Myocyte (in vitro differentiated cells): ENCODE results near the gene MAP1B. TPM values are rescaled to one million over a fixed set of nuclear protein-coding genes. Genes with fewer than 3 reads are reported as not detected.

ENCODE experiments used
- DNase-seq: peaks from one replicate; pipeline ENCODE4 v3.0.0-alpha.2; 2012; ENCODE audit warnings: low read depth
- total RNA-seq: library from RNA; depleted of rRNA; stranded (reverse); fragments of >200 nt; gene quantifications from 2 replicates; pipeline ENCODE4 v1.2.3, GENCODE V29; 2014

Gene MAP1B
- total RNA-seq, 1 donor from 2014 or later: 113 TPM

- no peak for DNase-seq
Observed at GRCh38 chr5:72221541-72221940, 114.3 kb downstream of the MAP1B start.

- DNase-seq: no peak
Observed at GRCh38 chr5:72222521-72222920, 115.2 kb downstream of the MAP1B start.

GRCh38 chr5:72223371-72223770, 116.1 kb downstream of the MAP1B start:
- no peak for DNase-seq

- DNase-seq: peak; percentile 40
Observed at GRCh38 chr5:72224946-72225463, 117.7 kb downstream of the MAP1B start.

GRCh38 chr5:72225741-72226140, 118.5 kb downstream of the MAP1B start:
- DNase-seq: no peak

- DNase-seq: peak; percentile 44
Observed at GRCh38 chr5:72226950-72227349, 119.7 kb downstream of the MAP1B start.

GRCh38 chr5:72228960-72229359, 121.7 kb downstream of the MAP1B start:
- DNase-seq: no peak

- DNase-seq: no peak
Observed at GRCh38 chr5:72231991-72232703, 124.9 kb downstream of the MAP1B start.

GRCh38 chr5:72232838-72233237, 125.6 kb downstream of the MAP1B start:
- DNase-seq: no peak

- DNase-seq: no peak
Observed at GRCh38 chr5:72233835-72234234, 126.6 kb downstream of the MAP1B start.

- peak; percentile 66 for DNase-seq
Observed at GRCh38 chr5:72234265-72234700, 127.0 kb downstream of the MAP1B start.

- DNase-seq: no peak
Observed at GRCh38 chr5:72234868-72235267, 127.6 kb downstream of the MAP1B start.

GRCh38 chr5:72235725-72236124, 128.4 kb downstream of the MAP1B start:
- DNase-seq: no peak

GRCh38 chr5:72237415-72237814, 130.1 kb downstream of the MAP1B start:
- no peak for DNase-seq

GRCh38 chr5:72237879-72238278, 130.6 kb downstream of the MAP1B start:
- DNase-seq: no peak

GRCh38 chr5:72238712-72239445, 131.6 kb downstream of the MAP1B start:
- no peak for DNase-seq

- DNase-seq: no peak
Observed at GRCh38 chr5:72241346-72242003, 134.2 kb downstream of the MAP1B start.

GRCh38 chr5:72242796-72243475, 135.7 kb downstream of the MAP1B start:
- no peak for DNase-seq

GRCh38 chr5:72243706-72244105, 136.4 kb downstream of the MAP1B start:
- no peak for DNase-seq

GRCh38 chr5:72244862-72245371, 137.6 kb downstream of the MAP1B start:
- peak; percentile 63 for DNase-seq

- no peak for DNase-seq
Observed at GRCh38 chr5:72245546-72245945, 138.3 kb downstream of the MAP1B start.
